Stimulated activated CD4-positive, alpha-beta T cell treated with anti-CD3 and anti-CD28 coated beads, TNF-alpha, amount 100 ng/mL, for 4 hours (primary cell): ENCODE measurements around the gene CTDSPL.
A peak's percentile ranks its signal among the peaks of the same experiment; 100 is the strongest.
"Not testable (repeated sequence)": the region's sequence is repeated elsewhere in the genome, so short reads cannot be mapped to it uniquely, and the experiment has no call there.

Source experiments
- DNase-seq, 3 experiments: peaks; one replicate each; pipeline ENCODE4 v3.0.0-alpha.2; 2020; ENCODE audit warnings: low read depth in 3 of 3

The CTDSPL gene

DNA sequence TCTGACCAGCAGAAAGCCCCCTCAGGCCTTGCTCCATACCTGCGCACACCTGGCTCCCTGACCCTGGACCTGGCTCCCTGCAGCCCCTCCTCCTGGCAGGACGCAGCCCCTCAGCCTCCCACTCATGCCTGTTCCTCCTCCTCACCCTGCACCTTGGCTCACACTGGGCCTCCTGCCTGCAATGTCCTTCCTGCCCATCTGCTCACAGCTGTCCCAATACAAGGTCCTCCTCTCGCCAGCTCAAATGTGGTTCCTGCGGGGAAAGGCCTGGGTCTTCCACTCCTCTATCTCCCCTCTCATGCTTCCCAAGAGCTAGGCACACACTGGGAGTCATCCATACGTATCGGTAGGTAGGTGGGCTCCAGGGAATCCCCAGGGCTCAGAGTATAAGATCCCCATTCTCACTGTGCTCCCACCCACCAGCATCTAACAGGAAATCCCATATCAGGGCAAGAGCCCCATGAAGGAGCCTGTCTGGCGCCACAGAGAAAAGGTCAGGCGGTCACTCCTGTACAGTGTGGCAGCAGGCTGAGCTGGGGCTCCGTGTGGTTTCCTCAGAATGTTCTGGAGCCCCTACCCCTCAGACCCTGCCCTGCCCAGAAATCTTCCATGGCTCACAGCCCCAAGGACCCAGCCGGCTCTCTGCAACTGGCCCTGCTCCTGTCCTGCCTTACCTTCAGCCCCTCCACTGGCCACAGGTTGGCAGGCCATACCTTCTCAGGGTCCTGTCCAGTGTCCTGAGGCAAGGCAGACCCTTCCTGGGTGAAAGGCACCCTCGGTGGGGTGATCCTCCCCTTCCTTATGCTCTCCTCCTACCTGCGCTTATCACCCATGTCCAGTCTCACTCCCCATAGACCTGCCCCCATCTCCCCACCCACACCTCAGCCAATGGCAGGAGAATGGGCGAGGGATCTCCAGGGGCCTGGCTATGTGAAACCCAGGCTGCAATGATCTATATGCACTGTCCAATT, 156.9 kb downstream of the CTDSPL start:
- no peak for DNase-seq

DNA sequence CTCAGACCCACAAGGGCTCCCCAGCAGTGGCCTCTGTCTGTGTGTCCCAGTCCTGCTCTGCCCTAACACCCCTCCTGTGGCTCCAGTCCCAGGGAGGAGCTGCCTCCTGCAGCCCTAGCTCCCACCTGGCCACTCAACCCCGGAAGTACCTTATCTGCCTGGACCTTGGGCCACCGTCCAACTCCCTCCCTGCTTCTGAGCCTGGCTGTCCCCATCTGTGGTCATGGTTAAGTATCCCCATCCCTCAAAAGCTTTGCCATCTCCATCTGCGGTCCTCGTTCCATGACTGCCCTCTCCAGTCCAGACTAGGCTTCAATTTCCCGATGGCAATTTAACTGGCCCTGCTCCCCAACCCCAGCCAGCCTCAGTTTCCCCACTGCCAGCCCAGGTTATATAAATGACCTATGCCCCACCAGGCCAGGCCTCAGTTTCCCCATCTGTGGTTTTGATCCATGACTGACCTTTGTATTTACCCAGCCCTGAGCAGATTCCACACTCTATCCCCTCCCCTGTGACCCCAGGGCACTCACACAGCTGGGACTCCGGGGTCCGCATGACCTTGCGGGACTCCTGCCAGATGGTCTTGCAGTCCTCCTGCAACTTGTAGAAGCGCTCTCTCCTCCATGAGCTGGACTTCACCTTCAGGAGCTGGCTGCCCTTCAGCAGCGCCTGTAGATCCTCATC, 158.1 kb downstream of the CTDSPL start:
- DNase-seq, result no peak

- no peak for DNase-seq
Measured at GRCh38 chr3:38020342-38020726, 158.7 kb downstream of the CTDSPL start.

- no peak for DNase-seq
Measured at GRCh38 chr3:38021196-38021595, 159.5 kb downstream of the CTDSPL start.

DNA sequence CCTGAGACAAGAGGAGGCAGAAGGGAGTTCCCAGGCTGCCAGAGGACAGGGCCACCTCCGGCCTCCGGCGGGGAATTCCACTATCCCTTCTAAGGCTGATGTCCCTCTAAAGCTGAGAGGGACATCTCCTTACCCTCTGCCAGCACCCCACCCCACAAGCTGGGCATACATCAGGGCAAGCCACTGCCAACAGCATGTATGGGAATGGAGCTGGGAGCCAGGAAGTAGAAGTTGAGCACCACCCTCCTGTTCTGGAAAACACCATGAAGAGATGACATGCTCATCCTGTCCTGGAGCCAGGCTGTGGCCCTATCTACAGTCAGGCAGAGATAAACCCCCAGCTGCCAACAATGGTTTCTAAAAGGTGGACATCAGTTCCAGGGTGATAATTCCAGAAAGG, 160.6 kb downstream of the CTDSPL start:
- DNase-seq, result no peak

DNA sequence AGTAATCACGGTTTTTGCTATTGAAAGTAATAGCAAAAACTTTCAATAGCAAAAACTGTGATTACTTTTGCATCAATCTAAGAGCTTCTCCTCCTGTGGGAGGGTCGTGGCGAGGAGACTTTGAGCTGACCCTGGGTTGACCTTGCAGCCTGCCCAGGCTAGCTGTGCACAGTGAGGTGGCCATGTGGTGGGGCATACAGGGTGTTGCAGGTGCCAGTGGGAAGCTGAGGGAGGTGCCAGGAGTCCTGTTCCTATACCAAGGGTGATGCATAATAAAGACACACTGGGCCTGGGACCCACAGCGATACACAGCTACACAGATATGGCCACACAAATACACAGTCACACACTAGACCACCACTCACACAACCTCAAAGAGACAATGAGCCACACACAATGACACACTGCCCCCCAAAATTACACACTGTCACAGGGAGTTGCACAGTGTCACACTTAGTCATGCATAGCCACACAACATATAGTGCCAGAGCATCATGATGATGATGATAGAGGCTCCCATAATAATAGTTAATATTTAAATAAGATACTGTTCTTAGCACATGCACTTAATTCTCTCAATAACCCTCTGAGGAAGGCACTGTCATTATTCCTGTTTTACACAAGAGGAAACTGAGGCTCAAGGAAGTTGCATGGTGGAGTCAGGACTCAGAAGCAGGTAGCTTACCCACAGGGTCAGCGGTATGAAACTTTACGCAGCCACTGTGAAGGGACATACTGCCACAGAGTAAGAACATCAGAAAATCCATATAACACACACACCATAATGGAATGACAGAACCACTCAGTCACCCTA, 161.4 kb downstream of the CTDSPL start:
- no peak for DNase-seq

- no peak for DNase-seq
Measured at GRCh38 chr3:38026856-38027255, 165.2 kb downstream of the CTDSPL start.

- DNase-seq, result no peak
Measured at GRCh38 chr3:38027466-38028465, 166.1 kb downstream of the CTDSPL start.

DNA sequence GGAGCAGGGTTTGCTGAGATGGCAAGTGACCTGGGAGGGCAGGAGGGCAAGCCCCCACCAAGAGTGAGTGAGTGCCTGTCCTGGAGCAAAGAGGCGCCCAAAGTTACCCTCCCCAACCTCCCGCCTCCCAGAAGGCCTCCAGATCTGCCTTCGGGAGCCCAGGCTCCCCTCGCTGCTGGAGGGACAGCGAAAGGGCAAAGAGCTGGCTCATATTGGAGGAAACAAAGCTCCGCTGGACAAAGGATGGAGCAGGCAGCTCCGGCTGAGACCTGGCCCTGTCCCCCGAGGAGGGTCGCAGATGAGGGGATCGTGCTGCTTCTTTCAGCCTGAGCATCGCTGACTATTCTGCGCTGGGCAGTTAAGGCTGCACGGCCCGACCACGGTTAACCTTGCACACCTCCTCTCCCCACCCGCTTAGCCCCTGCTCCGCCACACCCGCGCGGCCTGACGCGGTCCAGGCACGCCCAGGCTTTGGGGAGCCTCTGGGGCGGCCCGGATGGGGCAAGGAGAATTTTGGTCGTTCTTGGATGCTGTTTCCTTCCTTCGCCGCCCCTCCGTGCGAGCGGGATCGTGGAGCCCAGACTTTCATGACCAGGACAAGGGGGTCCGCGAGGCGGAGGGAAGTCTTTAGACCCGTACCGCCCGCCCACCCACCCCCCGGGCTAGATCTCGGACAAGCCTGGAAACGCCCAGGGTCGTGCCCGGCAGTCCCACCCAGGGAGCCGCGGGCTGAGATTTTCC, 167.1 kb downstream of the CTDSPL start:
- DNase-seq, result no peak

DNA sequence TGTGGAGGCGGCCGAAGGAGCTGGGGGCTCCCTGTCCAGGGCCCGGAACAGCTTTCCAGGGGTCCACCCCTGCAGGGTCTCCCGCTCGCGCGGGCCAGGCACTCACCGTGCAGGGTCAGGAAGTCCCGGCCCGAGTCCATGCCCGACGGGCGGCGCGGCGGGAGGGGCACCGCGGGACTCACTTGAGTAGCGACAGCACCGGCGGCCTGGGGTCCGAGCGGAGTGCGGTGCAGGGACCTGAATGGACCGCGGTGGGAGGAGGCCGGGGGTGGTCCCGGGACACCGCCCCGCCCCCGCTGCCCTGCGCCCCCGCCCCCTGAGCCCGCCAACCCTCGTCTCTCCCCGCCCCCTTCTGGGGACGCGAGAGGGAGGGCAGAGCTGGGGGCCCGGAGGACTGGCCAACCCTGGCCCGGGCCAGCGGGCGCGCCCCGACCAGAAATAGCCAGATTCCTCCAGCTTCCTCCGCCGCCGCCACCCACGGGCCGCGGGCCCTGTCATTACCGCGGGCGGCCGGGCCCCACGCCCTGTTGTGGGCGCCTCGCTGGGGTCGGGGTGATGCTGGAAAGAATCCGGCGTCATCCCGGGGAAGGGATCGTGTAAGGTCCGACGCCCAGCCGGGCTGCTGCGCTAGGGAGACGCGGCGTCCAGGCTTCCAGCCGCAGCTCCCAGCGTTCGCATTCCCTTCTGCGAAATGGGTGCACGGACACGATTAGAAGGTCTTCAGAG, 167.9 kb downstream of the CTDSPL start, which contains the start of gene PLCD1:
Gene PLCD1 (minus strand): TSS at position 243 of the 726 bp plus-strand sequence. CDS start 103 bp downstream, at position 140.
- DNase-seq, result no peak

DNA sequence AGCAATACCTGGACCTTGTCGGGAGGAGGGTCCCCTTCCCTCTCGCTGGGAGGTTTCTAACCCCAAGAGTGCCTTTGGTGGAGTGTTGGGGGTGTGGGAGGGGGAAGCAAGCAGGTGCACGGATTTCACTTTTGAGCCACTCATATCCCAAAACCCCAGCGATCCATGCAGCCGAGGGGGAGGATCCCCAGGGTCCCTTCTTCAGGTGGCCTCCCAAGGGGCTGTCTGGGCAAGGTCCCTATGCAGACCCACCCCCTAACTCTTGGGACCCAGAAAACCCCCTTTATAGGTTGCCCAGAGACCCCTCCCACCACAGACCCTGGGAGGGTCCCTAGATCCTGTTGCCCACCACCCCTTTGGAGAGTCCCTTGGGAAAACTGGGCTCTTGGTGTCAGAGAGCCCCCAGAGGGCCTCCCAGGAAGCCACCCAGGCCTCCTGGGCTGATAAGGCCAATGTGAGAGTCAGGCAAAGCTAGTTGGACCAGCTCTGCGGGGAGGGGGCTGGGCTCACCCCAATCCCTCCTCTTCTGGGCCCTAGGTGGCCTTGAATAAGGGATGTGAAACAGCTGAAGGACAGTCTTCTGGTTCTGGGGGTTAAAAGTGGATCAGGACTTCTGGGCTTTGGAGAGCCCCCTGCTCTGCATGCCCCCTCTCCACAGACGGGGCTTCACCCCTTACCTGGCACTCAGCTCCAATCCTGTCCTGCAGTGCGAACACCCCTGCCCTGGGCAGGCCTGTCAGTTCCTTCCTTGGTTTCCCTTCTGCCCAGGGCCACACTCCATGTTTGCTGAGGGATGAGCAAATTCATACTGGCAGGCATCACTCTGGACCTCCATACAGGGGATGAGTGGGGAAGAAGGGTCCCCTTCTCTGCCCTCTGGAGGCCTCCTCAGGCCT, 168.7 kb downstream of the CTDSPL start:
- DNase-seq, result no peak

DNA sequence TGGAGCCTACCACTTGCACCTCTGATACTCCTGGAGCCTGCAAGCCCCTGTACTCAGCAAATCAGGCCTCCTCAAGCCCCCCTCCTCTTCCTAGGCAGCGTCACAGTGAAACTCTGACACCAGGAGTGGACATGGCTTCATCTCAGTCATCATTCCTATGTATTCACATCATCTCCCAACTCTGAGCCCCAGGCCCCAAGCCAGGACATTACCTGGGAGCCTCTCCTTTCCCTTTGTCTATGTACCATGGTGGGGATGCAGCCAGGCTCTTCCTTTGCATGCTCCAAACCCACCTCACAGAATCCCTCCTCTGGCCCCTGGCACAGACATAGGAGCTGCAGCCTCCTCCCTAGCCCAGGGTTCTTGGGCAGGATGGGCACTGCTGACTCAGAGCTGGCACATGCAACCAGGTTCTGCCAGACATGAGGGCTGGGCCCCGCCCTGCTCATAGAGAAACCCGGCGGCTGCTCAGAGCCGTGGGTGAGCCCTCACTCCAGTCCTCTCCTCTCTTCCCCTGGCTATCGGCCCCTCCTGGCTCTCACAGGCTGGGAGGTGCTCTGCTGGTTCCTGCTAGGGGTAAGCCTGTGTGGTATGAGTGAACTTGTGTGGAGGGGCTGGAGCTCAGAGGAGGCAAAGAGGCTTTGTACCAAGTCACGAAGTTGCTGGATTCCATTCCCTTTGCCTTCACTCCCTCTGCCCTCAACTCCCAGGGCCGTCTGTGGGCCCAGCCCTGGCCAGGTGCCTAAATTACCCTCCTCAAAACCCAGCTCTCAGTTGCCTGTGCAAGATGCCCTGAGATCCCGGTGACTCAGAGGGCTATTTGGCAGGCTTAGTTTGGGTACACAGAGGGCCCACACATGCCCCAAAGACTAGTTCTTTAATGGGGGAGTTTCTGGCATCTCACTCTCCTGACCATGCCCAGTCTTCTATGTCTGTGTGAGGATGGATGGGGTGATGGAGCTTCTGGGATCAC, 169.6 kb downstream of the CTDSPL start:
- DNase-seq, result peak in 2 of 3 experiments; percentile 45 to 49

GRCh38 chr3:38032328-38032865, 170.7 kb downstream of the CTDSPL start:
- DNase-seq, result no peak

DNA sequence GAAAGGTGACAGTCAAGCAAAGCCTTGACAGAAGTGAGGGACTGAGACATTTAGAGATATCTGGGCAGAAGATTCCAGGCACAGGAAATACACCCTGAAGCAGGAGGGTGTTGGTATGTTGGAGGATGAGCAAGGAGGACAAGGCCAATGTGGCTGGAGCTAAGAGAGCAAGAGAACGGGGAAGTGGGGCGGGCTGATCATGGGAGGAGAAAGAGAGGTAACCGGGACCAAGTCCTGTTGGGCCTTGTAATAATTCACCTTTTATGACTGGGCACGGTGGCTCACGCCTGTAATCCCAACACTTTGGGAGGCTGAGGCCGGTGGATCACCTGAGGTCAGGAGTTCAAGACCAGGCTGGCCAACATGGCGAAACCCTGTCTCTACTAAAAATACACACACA, 171.9 kb downstream of the CTDSPL start:
- not testable (repeated sequence) for DNase-seq
